ENCODE data around the gene LAMB4.
"Not testable (repeated sequence)": the region's sequence is repeated elsewhere in the genome, so short reads cannot be mapped to it uniquely, and the experiment has no call there.

LAMB4 gene

GRCh38 chr7:108038986-108039385 lies 91.2 kb downstream of the LAMB4 start:
- Histone ChIP-seq H3K4me3 (ENCODE audit: low read depth in 1 of 2, low read length in 1 of 2) (no peak overlapping the region), H3K36me3 (no peaks in the 10 kb centered on the region), H3K27ac (no peak overlapping the region), H3K27me3 (peaks cover 11% of the 10 kb centered on the region), H3K9me3 (no peaks in the 10 kb centered on the region), H3K4me1 (ENCODE audit: control insufficient read depth in 1 of 2, insufficient read depth in 1 of 2, low read depth in 1 of 2, low read length in 1 of 2) (no peaks in the 10 kb centered on the region)
- TF ChIP-seq CTCF (IDR thresholded peaks at IDR 0.05): no peak

GRCh38 chr7:108037741-108038140 lies 92.4 kb downstream of the LAMB4 start:
- Histone ChIP-seq H3K36me3 (no peaks in the 10 kb centered on the region), H3K27ac (no peak overlapping the region), H3K27me3 (peaks cover 8% of the 10 kb centered on the region), H3K4me3 (ENCODE audit: low read depth in 1 of 2, low read length in 1 of 2) (no peak overlapping the region), H3K9me3 (no peaks in the 10 kb centered on the region), H3K4me1 (ENCODE audit: control insufficient read depth in 1 of 2, insufficient read depth in 1 of 2, low read depth in 1 of 2, low read length in 1 of 2) (no peaks in the 10 kb centered on the region)
- no peak for TF ChIP-seq CTCF (IDR thresholded peaks at IDR 0.05)

- no peak overlapping the region for H3K27ac ChIP-seq
- no peaks in the 10 kb centered on the region for H3K9me3 ChIP-seq
- no peak for TF ChIP-seq CTCF (IDR thresholded peaks at IDR 0.05)
- H3K27me3 ChIP-seq: peaks cover 8% of the 10 kb centered on the region
- H3K4me3 ChIP-seq (ENCODE audit: low read depth in 1 of 2, low read length in 1 of 2): no peak overlapping the region
- no peaks in the 10 kb centered on the region for H3K36me3 ChIP-seq
- H3K4me1 ChIP-seq (ENCODE audit: control insufficient read depth in 1 of 2, insufficient read depth in 1 of 2, low read depth in 1 of 2, low read length in 1 of 2): no peaks in the 10 kb centered on the region
Observed at GRCh38 chr7:108037140-108037539, 93.0 kb downstream of the LAMB4 start.

- no peak overlapping the region for H3K4me3 ChIP-seq (ENCODE audit: low read depth in 1 of 2, low read length in 1 of 2)
- no peak overlapping the region for H3K27ac ChIP-seq
- peaks cover 4% of the 10 kb centered on the region for H3K27me3 ChIP-seq
- TF ChIP-seq CTCF (IDR thresholded peaks at IDR 0.05): no peak
- H3K36me3 ChIP-seq: no peaks in the 10 kb centered on the region
- no peaks in the 10 kb centered on the region for H3K4me1 ChIP-seq (ENCODE audit: control insufficient read depth in 1 of 2, insufficient read depth in 1 of 2, low read depth in 1 of 2, low read length in 1 of 2)
- H3K9me3 ChIP-seq: no peaks in the 10 kb centered on the region
Observed at GRCh38 chr7:108034586-108034985, 95.6 kb downstream of the LAMB4 start.

GRCh38 chr7:108033776-108034497 lies 96.2 kb downstream of the LAMB4 start:
- no peak for TF ChIP-seq CTCF (IDR thresholded peaks at IDR 0.05)
- Histone ChIP-seq H3K4me1 (ENCODE audit: control insufficient read depth in 1 of 2, insufficient read depth in 1 of 2, low read depth in 1 of 2, low read length in 1 of 2) (no peaks in the 10 kb centered on the region), H3K36me3 (no peaks in the 10 kb centered on the region), H3K27me3 (peaks cover 4% of the 10 kb centered on the region), H3K9me3 (no peaks in the 10 kb centered on the region), H3K4me3 (ENCODE audit: low read depth in 1 of 2, low read length in 1 of 2) (no peak overlapping the region), H3K27ac (no peak overlapping the region)

- not testable (repeated sequence) for H3K27ac ChIP-seq; H3K27me3 ChIP-seq; H3K4me1 ChIP-seq (ENCODE audit: control insufficient read depth in 1 of 2, insufficient read depth in 1 of 2, low read depth in 1 of 2, low read length in 1 of 2); H3K36me3 ChIP-seq; H3K4me3 ChIP-seq (ENCODE audit: low read depth in 1 of 2, low read length in 1 of 2); H3K9me3 ChIP-seq
Observed at GRCh38 chr7:108033309-108033708, 96.9 kb downstream of the LAMB4 start.

Data from neutrophil (primary cell).